Uterus (tissue), 2 donors: Measurements from ENCODE around the gene HCFC1.

Experiments
- CTCF ChIP-seq, 4 experiments: fragments of 200-600 bp in 2 of 4; fragments of 450-650 bp in 2 of 4; sonication (generic) in 2 of 4; IDR thresholded peaks; one replicate each; pipeline ENCODE4 v1.5.1; 2016 to 2019; ENCODE audit warnings: antibody characterized with exemption in 4 of 4, mild to moderate bottlenecking in 2 of 4, moderate library complexity in 1 of 4
- POLR2A ChIP-seq, 2 donors: fragments of 450-650 bp; IDR thresholded peaks; one replicate each; pipeline ENCODE4 v1.6.1; 2016; ENCODE audit warnings: antibody characterized with exemption in 2 of 2, mild to moderate bottlenecking in 1 of 2, moderate library complexity in 1 of 2

GRCh38 chrX:153969904-153970356 lies 1.7 kb downstream of the HCFC1 start:
- no peak for TF ChIP-seq CTCF (IDR thresholded peaks at IDR 0.05)
- TF ChIP-seq POLR2A (IDR thresholded peaks at IDR 0.05): no peak
